IMR-90 (cell line): ENCODE measurements around the gene CAVIN2. TPM values are rescaled to one million over a fixed set of nuclear protein-coding genes. Genes with fewer than 3 reads are reported as not detected.

ENCODE experiments used
- ATAC-seq: fragments of 200-7000 bp; cut with Tn5 transposase; 2 replicates; pipeline ENCODE4 v1.9.1; 2020; ENCODE audit warnings: low read depth, mild to moderate bottlenecking, moderate library complexity
- BruUV-seq: library from RNA; stranded (reverse); fragments of 400-500 nt; replicated peaks from 2 replicates; lab custom pipeline; 2021; lab: Mats Ljungman, UMichigan
- CTCF ChIA-PET: fragments of 300-600 bp; formaldehyde crosslinking; extraction: SDS; loops from one replicate; lab custom pipeline; 2021; ENCODE audit warnings: antibody characterized with exemption; lab: Yijun Ruan, JAX
- POLR2A ChIA-PET: fragments of 300-600 bp; sonication (Branson Sonifier 250); formaldehyde crosslinking; loops from one replicate; lab custom pipeline; 2022; ENCODE audit warnings: antibody characterized with exemption; ENCODE audit not compliant: unreplicated experiment; lab: Charles Lee
- DNase-seq: peaks from one replicate; pipeline ENCODE4 v3.0.0; 2013
- H2AFZ ChIP-seq: replicated peaks from 2 replicates; pipeline ENCODE3; 2013; ENCODE audit warnings: low read length, mild to moderate bottlenecking; ENCODE audit not compliant: poor library complexity
- H2AK5ac ChIP-seq: 2 replicates; pipeline ENCODE4 v1.6.1; 2013; ENCODE audit warnings: low read depth, low read length, inconsistent platforms
- H2AK9ac ChIP-seq: replicated peaks from 2 replicates; pipeline ENCODE3; 2013; ENCODE audit warnings: mild to moderate bottlenecking, low read depth, low read length, moderate library complexity; ENCODE audit not compliant: poor library complexity
- H2BK120ac ChIP-seq: 2 replicates; pipeline ENCODE4 v1.6.1; 2013; ENCODE audit warnings: low read depth, low read length, inconsistent platforms
- H2BK15ac ChIP-seq: 3 replicates; pipeline ENCODE4 v1.6.1; 2013; ENCODE audit warnings: low read depth, low read length, inconsistent platforms
- H2BK20ac ChIP-seq: 2 replicates; pipeline ENCODE4 v1.6.1; 2013; ENCODE audit warnings: low read depth, mild to moderate bottlenecking, inconsistent platforms, low read length, moderate library complexity
- H2BK5ac ChIP-seq: 2 replicates; pipeline ENCODE4 v1.6.1; 2013; ENCODE audit warnings: mild to moderate bottlenecking, low read depth, low read length, inconsistent platforms; ENCODE audit not compliant: poor library complexity, severe bottlenecking
- H3K14ac ChIP-seq: replicated peaks from 2 replicates; pipeline ENCODE4 v1.6.1; 2013; ENCODE audit warnings: low read depth, low read length, inconsistent platforms
- H3K18ac ChIP-seq: 2 replicates; pipeline ENCODE4 v1.6.1; 2013; ENCODE audit warnings: low read depth, low read length, control low read depth
- H3K23ac ChIP-seq: 2 replicates; pipeline ENCODE4 v1.6.1; 2013; ENCODE audit warnings: low read depth, low read length, inconsistent platforms
- H3K27ac ChIP-seq: 2 replicates; pipeline ENCODE4 v1.5.1; 2013; ENCODE audit warnings: mild to moderate bottlenecking, control low read depth, low read length; ENCODE audit not compliant: insufficient read depth
- H3K27me3 ChIP-seq: 2 replicates; pipeline ENCODE4 v1.6.1; 2013; ENCODE audit warnings: low read length; ENCODE audit not compliant: control insufficient read depth, insufficient read depth
- H3K36me3 ChIP-seq: 2 replicates; pipeline ENCODE4 v1.6.1; 2013; ENCODE audit warnings: low read length, mixed read lengths; ENCODE audit not compliant: control insufficient read depth, insufficient read depth
- H3K4ac ChIP-seq: 2 replicates; pipeline ENCODE4 v1.6.1; 2013; ENCODE audit warnings: low read depth, low read length, inconsistent platforms
- H3K4me1 ChIP-seq: 2 replicates; pipeline ENCODE4 v1.6.1; 2013; ENCODE audit warnings: low read length, mixed read lengths; ENCODE audit not compliant: control insufficient read depth, insufficient read depth
- H3K4me2 ChIP-seq: 2 replicates; pipeline ENCODE4 v1.6.1; 2013; ENCODE audit warnings: low read depth, mild to moderate bottlenecking, control low read depth, low read length, moderate library complexity
- H3K4me3 ChIP-seq: 2 replicates; pipeline ENCODE4 v1.5.1; 2013; ENCODE audit warnings: low read depth, mild to moderate bottlenecking, control low read depth, low read length, moderate library complexity; ENCODE audit not compliant: insufficient read depth
- H3K56ac ChIP-seq: 2 replicates; pipeline ENCODE4 v1.6.1; 2013; ENCODE audit warnings: low read length, inconsistent platforms; ENCODE audit not compliant: insufficient read depth; ENCODE audit errors: extremely low read depth
- H3K79me1 ChIP-seq, 2 experiments: 2 replicates each; pipeline ENCODE4 v1.6.1; 2013; ENCODE audit warnings: low read length in 2 of 2, inconsistent platforms in 1 of 2, low read depth in 1 of 2
- H3K9ac ChIP-seq: 2 replicates; pipeline ENCODE4 v1.6.1; 2013; ENCODE audit warnings: low read depth, low read length, control low read depth
- H3K9me1 ChIP-seq: 2 replicates; pipeline ENCODE4 v1.6.1; 2013; ENCODE audit warnings: low read length, inconsistent platforms; ENCODE audit not compliant: insufficient read depth
- H3K9me3 ChIP-seq: 2 replicates; pipeline ENCODE4 v1.6.1; 2013; ENCODE audit warnings: low read length; ENCODE audit not compliant: control insufficient read depth, insufficient read depth
- H4K20me1 ChIP-seq: 2 replicates; pipeline ENCODE4 v1.6.1; 2013; ENCODE audit warnings: low read length, inconsistent platforms; ENCODE audit not compliant: insufficient read depth
- H4K5ac ChIP-seq: 2 replicates; pipeline ENCODE4 v1.6.1; 2013; ENCODE audit warnings: mild to moderate bottlenecking, low read depth, low read length, control low read depth
- H4K8ac ChIP-seq, 2 experiments: 2 replicates each; pipeline ENCODE4 v1.6.1; 2013; ENCODE audit warnings: low read depth in 2 of 2, low read length in 2 of 2, control low read depth in 1 of 2, inconsistent platforms in 1 of 2
- H4K91ac ChIP-seq: 2 replicates; pipeline ENCODE4 v1.6.1; 2013; ENCODE audit warnings: low read depth, low read length, inconsistent platforms; ENCODE audit not compliant: insufficient read depth
- BHLHE40 ChIP-seq: fragments of 150-350 bp; IDR thresholded peaks from 2 replicates; pipeline ENCODE4 v1.6.1; 2016; ENCODE audit warnings: mild to moderate bottlenecking, low read depth, low read length
- CHD1 ChIP-seq: IDR thresholded peaks from 2 replicates; pipeline ENCODE4 v1.6.1; 2012; ENCODE audit warnings: low read depth, low read length, improper control_type of control experiment
- FOS ChIP-seq: fragments of 150-350 bp; IDR thresholded peaks from 2 replicates; pipeline ENCODE4 v1.6.1; 2016; ENCODE audit warnings: low read depth, low read length
- MXI1 ChIP-seq: IDR thresholded peaks from 2 replicates; pipeline ENCODE4 v1.6.1; 2012; ENCODE audit warnings: low read depth, mild to moderate bottlenecking, low read length, moderate library complexity, borderline replicate concordance
- NFE2L2 ChIP-seq: fragments of 150-350 bp; IDR thresholded peaks from 2 replicates; pipeline ENCODE4 v1.6.1; 2016; ENCODE audit warnings: low read depth, mild to moderate bottlenecking, low read length
- POLR2A ChIP-seq: IDR thresholded peaks from 2 replicates; pipeline ENCODE4 v1.6.1; 2012; ENCODE audit warnings: mild to moderate bottlenecking, low read depth, low read length
- RAD21 ChIP-seq: IDR thresholded peaks from 2 replicates; pipeline ENCODE4 v1.6.1; 2012; ENCODE audit warnings: low read length, improper control_type of control experiment
- RFX5 ChIP-seq: IDR thresholded peaks from 2 replicates; pipeline ENCODE4 v1.8.0; 2012; ENCODE audit warnings: low read depth, mild to moderate bottlenecking, low read length, moderate library complexity
- USF2 ChIP-seq: fragments of 150-350 bp; IDR thresholded peaks from 2 replicates; pipeline ENCODE4 v1.6.1; 2017; ENCODE audit warnings: mild to moderate bottlenecking, antibody characterized with exemption, low read length, low read depth
- WGBS, 2 experiments: methylation state at CpG; one replicate each; pipeline versions ENCODE4 v1.1.5 to v1.1.7; 2013; ENCODE audit warnings: missing lambda C conversion rate in 2 of 2; ENCODE audit not compliant: insufficient read length in 1 of 2; ENCODE audit errors: extremely low coverage in 2 of 2; 5-methylcytosine and 5-hydroxymethylcytosine counted together
- dilution Hi-C: fragments of 300-500 bp; cut with HindIII; formaldehyde crosslinking; loops from one replicate; pipeline ENCODE4 v1.14.3; 2018; ENCODE audit warnings: low sequenced_read_pairs; ENCODE audit not compliant: unreplicated experiment
- in situ Hi-C: fragments of 300-500 bp; cut with MboI; formaldehyde crosslinking; loops from 3 replicates; pipeline ENCODE4 v1.14.3; 2019; ENCODE audit warnings: low sequenced_read_pairs, inconsistent platforms, mixed read lengths
- intact Hi-C: fragments of 100-400 bp; cut with micrococcal nuclease; formaldehyde crosslinking; loops from 2 replicates; pipeline ENCODE4 v1.10.0; 2022
- polyA plus RNA-seq, 3 experiments: library from polyadenylated mRNA; depleted of rRNA; stranded (reverse); fragments of >200 nt; gene quantifications; 2 replicates each; pipeline ENCODE4 v1.2.3, GENCODE V29; 2012; ENCODE audit warnings: low replicate concordance in 1 of 3
- total RNA-seq: library from RNA; depleted of rRNA; stranded (reverse); fragments of >200 nt; gene quantifications from 2 replicates; pipeline ENCODE4 v1.2.3, GENCODE V29; 2012

The CAVIN2 gene
- total and polyA plus RNA-seq, 2 of the 4 experiments (the other 2 are of a cell fraction): 7.7 to 11.5 TPM

- in situ Hi-C loops: no loop called here
- no peak overlapping the region for H3K23ac ChIP-seq
- no peak overlapping the region for H2BK5ac ChIP-seq
- no peaks in the 10 kb centered on the region for H3K36me3 ChIP-seq
- no peak overlapping the region for H2BK15ac ChIP-seq
- no peaks in the 10 kb centered on the region for H3K79me1 ChIP-seq
- no peak overlapping the region for H3K9ac ChIP-seq
- no peak for ATAC-seq
- no peak overlapping the region for H2BK120ac ChIP-seq
- no peak for DNase-seq
- H2AFZ ChIP-seq: no peak overlapping the region
- H3K4me3 ChIP-seq: no peak overlapping the region
- H4K20me1 ChIP-seq: no peaks in the 10 kb centered on the region
- no peak overlapping the region for H4K91ac ChIP-seq
- H3K4me1 ChIP-seq: no peaks in the 10 kb centered on the region
- H2AK5ac ChIP-seq: no peak overlapping the region
- peaks cover 2% of the 10 kb centered on the region; the same call in 1 of the 2 replicates for H3K27me3 ChIP-seq
- no peak overlapping the region for H3K4me2 ChIP-seq
- no peaks in the 10 kb centered on the region for H3K9me3 ChIP-seq
- POLR2A ChIA-PET: no interaction called here
- no peak overlapping the region for H4K8ac ChIP-seq
- H3K14ac ChIP-seq: no peak overlapping the region
- dilution Hi-C loops: no loop called here
- 90% methylated on average over 8 of the region's 9 CpGs; no CpG with 5 or more reads in 1 of the 2 experiments for WGBS, 2 experiments
- no peak overlapping the region for H2AK9ac ChIP-seq
- no peak overlapping the region for H3K56ac ChIP-seq
- CTCF ChIA-PET: interaction anchor here (0.7 kb wide), 1 partner anchor 387 kb away, joined by 3 read pairs; no protein-coding TSS in a partner anchor
- BruUV-seq: no TSS peak
- intact Hi-C loops: no loop called here
- TF ChIP-seq POLR2A: no peak
- no peak for TF ChIP-seq FOS
- no peak for TF ChIP-seq RAD21
- no peak for TF ChIP-seq RFX5
- no peak for TF ChIP-seq CHD1
- TF ChIP-seq BHLHE40: no peak
- TF ChIP-seq MXI1: no peak
- TF ChIP-seq NFE2L2: no peak
- TF ChIP-seq USF2: no peak
- no peak overlapping the region for H2BK20ac ChIP-seq
- H3K27ac ChIP-seq: no peak overlapping the region
- no peak overlapping the region for H4K5ac ChIP-seq
- no peaks in the 10 kb centered on the region for H3K9me1 ChIP-seq
- no peak overlapping the region for H3K4ac ChIP-seq
- no peak overlapping the region for H3K18ac ChIP-seq
Measured at GRCh38 chr2:191804766-191805165, 42.1 kb downstream of the CAVIN2 start.
